ENCODE data around the gene THPO.

Gene THPO

DNA sequence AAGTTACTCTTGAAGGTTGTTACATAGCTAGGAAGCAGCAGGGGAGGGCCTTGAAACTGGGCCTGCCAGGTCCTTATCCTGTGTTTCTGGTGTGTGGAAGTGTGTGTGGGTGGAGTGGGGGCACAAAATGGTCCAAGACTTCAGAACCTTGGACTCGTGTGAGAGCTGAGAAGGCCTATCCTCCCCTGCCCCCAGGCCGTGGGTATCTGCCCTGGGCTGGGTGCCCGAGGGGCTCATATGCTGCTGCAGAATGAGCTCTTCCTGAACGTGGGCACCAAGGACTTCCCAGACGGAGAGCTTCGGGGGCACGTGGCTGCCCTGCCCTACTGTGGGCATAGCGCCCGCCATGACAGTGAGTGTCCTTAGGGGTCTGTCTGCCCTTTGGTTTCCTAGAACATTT is 6.3 kb upstream of the THPO start:
- no peak for DNase-seq

DNA sequence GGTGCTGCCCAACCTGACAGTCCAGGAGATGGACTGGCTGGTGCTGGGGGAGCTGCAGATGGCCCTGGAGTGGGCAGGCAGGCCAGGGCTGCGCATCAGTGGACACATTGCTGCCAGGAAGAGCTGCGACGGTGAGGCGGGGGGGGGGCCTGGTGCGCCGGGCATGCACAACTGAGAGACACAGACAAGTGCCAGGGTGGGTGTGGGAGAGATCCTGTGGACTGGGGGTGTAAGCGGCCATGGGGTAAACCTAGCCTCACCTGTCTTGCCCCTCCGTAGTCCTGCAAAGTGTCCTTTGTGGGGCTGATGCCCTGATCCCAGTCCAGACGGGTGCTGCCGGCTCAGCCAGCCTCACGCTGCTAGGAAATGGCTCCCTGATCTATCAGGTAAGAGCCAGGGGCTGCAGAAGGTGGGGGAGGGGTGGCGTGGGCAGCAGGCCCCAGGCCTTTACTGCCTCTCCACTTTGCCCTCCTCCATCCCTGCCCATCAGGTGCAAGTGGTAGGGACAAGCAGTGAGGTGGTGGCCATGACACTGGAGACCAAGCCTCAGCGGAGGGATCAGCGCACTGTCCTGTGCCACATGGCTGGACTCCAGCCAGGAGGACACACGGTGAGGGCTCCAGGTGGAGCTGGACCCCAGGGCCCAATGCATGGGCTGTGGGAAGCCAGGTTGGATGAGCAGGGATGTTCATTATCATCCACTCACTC is 5.2 kb upstream of the THPO start:
- no peak for DNase-seq

DNA sequence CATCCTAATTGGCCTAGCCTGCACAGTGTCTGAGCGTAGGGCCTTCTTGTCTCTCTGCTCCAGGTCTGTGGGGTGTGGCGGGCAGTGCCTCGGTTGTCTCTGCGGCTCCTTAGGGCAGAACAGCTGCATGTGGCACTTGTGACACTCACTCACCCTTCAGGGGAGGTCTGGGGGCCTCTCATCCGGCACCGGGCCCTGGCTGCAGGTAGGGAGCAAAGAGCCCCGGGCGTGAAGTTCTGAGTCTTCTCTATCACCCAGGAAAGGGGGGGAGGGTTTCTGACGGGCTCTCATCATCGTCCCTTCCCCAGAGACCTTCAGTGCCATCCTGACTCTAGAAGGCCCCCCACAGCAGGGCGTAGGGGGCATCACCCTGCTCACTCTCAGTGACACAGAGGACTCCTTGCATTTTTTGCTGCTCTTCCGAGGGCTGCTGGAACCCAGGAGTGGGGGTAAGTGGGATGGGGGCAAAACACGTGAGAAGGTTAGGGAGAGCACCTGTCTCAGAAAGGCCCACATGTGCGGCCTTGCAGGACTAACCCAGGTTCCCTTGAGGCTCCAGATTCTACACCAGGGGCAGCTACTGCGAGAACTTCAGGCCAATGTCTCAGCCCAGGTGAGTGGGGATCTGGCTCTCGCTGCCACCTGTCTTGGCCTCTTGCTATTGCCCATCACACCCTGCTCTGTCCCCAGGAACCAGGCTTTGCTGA is 4.5 kb upstream of the THPO start:
- no peak for DNase-seq

DNA sequence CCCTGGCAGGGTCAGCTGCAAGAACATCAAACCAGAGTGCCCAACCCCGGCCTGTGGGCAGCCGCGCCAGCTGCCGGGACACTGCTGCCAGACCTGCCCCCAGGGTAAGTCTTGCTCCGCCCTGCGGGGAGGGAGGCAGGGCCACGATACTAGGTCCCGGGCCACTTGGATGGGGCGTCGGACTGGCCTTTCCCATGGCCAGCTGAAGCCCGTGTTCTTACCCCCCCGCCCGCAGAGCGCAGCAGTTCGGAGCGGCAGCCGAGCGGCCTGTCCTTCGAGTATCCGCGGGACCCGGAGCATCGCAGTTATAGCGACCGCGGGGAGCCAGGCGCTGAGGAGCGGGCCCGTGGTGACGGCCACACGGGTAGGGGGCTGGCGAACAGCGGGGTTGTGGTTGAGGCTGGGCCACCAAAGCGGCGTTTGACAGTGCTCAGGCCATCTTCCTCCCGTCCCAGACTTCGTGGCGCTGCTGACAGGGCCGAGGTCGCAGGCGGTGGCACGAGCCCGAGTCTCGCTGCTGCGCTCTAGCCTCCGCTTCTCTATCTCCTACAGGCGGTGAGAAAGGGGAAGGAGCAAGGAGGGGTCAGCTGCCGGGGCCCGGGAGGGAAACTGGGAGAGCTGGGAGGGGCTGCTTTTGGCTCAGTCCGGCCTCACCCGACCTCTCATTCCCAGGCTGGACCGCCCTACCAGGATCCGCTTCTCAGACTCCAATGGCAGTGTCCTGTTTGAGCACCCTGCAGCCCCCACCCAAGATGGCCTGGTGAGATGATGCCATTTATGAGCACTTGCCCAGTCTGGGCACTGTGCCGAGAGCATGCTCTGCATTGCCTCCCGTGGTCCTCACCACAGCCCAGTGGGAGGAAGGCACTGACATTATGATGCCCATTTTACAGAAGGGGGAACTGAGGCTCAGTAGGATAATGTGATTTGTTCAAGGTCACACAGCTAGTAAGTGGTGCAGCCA is 3.5 kb upstream of the THPO start:
- no peak for DNase-seq

DNA sequence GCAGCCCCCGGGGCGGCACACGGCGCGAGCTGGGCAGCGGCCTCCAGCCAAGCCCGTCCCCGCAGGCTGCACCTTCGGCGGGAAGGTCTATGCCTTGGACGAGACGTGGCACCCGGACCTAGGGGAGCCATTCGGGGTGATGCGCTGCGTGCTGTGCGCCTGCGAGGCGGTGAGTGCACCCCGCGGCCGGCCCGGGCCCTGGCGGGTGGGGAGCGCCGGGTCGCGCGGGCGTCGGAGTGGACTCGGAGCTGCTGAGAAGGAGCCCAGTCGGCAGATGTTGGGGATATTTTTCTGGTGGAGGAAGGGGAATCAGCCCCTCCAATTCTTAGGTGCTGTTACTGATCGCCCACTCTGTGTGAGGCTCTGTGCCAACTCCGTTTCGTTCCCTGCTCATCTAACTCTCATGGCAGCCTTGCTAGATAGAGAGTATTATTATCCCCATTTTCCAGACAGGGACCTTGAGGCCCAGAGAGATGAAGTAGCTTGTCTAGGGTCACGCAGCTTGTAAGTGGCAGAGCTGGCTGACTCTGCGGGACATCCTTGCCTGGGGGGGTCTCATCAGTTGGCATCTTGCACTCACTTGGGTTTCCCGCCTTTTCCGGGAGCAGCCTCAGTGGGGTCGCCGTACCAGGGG is 2.7 kb upstream of the THPO start:
- no peak for DNase-seq

DNA sequence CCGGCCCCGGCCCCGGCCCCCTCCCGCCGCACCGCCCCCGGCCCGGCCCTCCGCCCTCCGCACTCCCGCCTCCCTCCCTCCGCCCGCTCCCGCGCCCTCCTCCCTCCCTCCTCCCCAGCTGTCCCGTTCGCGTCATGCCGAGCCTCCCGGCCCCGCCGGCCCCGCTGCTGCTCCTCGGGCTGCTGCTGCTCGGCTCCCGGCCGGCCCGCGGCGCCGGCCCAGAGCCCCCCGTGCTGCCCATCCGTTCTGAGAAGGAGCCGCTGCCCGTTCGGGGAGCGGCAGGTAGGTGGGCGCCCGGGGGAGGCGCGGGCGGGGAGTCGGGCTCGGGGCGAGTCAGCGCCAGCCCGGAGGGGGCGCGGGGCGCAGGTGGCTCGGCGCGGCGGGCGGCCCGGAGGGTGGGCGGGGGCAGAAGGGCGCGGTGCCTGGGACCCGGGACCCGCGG is 2.2 kb upstream of the THPO start:
- DNase-seq: peak; percentile 9

DNA sequence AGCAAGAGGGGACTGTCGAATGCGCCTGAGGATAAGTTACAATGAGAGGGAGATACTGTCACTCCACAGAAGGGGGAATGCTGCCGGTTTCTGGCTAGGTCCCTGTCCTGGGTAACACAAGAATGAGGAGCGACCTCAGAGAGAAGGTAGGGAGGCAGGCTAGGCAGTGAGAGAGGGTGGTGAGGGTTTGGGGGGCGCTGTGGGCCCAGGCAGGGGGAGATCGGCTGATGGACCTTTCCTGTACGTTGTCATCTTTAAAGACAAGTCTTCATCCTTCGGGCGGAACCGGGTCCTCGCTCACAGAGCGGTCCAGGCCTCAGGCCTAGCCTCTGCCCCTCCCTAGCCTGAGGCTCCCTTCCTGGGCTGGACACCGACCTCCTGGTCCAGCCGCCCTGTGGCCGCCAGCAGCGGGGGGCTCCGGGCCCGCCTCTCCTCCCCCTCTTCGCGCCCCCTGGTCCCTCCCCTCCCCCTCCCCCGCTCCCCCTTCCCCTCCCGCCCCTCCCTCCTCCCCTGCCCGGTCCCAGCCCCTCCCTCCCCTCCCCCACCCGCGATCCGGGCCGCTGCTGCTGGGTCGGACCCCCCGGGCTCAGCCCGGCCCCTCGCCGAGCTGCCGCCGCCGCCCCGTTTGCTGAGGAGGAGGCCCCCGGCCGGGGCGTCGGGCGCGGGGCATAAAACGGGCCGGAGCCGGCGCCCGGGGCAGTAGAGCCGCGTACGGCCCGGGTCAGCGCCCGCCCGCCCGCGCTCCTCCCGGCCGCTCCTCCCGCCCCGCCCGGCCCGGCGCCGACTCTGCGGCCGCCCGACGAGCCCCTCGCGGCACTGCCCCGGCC is 1.6 kb upstream of the THPO start, which contains the start of gene CHRD:
Gene CHRD (plus strand): TSS at position 697 of the 827 bp plus-strand sequence. CDS start 265 bp downstream, outside the sequence.
- DNase-seq: no peak

DNA sequence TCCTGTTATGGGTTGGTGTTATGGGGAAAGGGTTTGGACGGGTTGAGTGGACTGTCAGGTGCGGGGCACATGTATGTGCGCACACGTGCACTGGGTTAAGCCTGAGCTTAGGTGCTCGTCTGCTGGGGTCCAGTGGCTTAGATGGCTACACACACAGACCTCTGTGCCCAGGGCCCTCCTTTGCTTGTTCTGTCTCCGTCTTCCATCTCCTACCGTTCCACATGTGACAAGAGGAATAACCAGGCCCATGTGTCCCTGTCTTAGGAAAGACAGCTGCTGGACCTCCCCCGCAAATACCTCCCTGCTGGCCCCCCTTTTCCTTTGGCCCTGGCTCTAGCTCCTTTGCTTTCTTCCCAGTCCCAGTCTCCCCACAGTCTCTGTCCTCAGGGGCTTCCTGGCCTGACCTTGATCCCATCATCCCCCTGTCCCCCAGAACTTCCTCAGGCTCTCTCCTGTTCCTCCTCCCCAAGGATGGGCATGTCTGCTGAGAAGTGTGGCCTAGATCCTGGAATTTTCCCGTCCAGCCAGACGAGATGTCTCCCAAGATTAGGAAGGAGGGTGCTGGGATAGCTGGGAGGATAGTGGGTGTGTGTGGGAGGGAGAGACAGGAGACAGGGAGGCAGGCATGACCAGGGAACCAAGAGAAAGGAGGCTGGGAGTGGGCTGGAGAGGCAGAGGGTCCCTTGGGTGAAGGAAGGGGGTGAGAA is 797 bp upstream of the THPO start:
- DNase-seq: no peak

DNA sequence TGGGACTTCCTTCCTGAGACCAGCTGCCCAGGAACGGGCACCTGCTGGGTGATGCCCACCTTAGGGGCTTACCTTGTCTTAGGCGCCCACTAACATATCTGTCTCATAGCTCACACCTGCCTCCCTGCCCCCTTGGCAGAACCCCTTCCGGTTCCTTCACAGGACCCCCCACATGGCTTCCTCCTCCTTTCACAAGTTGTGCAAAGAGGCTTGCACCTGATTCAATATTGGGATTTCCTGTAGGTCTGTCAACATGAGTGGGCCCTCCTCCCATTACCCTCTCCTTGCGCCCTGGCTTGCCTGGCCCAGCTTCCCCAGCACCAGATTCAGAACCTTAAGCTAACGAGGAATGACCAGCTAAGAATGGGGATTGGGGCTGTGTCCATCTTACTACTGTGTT is 633 bp downstream of the THPO start:
- no peak for DNase-seq

DNA sequence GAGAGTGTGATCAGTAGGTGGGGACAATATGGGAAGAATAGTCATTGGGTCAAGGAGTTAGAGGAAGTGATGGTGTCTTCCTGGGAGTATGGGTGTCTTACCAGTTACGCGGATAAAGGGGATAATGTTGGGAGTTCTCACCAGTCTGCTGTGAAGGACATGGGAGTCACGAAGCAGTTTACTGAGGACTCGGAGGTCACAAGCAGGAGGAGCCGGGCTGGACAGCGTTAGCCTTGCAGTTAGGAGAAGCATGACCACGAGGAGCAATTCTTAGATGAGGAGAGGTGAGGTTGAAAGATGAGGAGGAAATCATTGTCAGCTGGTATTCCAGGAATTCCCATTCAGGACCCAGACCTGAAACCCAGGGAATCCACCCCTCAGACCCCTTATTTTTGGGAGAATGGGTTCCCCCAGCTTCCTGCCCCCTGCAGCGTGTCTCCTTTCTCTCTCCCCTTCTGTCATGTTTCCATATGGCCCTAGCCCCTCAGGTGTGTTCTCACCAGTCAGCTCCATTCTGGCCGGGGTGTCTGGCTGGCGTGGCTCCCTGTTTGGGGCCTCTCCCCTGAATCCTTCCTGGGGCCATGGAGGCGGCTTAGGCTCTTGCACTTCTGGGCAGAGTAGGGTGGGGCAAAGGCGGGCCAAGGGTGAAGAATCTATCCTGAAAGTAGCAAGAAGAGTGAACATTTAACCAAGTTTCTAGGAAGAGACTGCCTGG is 2.1 kb downstream of the THPO start:
- DNase-seq: no peak

DNA sequence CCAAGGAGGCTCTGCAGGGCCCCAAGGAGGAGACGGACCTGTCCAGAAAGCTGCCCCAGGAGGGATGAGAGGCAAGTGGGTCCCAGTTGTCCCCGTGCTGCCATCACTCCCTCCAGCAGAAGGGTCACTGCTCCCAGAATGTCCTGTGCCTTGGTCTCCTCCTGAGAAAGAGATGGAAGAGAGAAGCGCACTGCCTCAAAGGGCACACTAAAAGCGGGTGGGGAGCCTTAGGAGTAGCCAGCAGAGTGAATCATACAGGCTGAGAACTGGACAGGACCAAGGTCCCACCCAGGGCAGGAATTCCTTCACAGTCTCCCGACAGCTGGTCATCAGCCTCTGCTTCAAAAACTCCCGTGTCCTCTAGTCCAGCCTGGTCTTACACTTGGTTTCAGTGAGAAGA is 4.6 kb downstream of the THPO start:
- DNase-seq: peak; percentile 27

DNA sequence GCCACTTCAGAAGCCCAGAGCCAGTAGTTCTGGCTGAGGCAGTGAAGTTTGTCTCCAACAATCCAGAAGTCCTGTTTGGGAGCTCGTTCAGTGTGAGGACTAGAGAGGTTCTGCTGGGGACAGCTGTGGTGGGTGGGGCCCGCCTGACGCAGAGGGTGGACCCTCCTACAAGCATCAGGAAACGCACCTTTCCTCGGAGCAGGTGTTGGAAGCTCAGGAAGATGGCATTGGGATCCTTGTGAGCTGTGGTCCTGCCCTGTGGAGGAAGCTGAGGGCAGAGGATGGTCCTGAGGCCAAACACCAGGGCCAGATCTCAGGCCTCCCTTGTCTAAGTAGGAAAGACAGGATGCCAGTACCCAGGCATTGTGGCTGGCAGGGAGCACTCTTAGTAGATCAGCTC is 5.1 kb downstream of the THPO start:
- DNase-seq: no peak

DNA sequence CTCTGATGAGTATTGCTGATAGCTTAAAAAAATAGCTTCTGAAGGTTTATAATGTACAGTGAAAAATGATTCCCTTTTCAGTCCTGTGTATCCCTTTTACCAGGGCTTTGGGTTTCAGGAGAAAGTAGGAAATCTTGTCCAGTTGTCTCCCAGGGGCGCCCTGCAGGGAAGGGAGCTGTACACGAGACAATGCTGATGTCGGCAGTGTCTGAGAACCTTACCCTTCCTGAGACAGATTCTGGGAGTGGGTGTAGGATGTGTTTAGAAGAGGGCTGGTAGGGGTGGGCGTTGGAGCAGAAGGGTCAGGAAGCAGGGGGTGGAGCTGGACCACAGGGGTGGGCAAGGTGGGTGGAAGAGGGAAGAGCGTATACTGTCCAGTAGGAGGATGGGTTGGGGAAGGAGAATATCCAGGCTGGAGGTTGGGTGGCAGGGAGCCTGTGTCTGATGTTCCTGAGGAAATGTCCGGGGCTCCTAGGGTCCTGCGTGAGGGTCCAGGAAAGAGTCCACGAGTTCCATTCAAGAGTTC is 5.6 kb downstream of the THPO start:
- DNase-seq: no peak

DNA sequence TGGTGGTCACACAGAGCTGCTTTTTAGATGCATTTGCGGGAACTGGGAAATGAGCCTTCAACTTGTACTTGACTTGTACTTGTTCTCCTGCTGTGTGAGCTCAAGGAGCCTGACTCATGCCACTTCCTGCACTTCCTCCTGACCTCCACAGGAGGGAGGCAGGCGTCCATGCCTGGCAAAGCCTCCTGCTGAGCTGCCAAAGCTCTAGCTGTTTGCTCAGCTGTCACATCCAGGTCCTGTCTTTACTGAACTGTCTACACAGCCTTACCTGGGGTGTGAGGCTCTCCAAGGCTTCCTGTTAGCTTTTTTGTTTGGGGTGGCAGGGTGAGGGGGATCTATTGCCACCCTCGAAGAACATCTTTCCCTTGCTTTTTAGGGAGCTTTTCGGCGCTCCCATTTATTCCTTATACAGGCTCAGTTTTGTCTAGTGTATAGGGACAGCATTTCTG is 6.4 kb downstream of the THPO start:
- DNase-seq: peak; percentile 83

DNA sequence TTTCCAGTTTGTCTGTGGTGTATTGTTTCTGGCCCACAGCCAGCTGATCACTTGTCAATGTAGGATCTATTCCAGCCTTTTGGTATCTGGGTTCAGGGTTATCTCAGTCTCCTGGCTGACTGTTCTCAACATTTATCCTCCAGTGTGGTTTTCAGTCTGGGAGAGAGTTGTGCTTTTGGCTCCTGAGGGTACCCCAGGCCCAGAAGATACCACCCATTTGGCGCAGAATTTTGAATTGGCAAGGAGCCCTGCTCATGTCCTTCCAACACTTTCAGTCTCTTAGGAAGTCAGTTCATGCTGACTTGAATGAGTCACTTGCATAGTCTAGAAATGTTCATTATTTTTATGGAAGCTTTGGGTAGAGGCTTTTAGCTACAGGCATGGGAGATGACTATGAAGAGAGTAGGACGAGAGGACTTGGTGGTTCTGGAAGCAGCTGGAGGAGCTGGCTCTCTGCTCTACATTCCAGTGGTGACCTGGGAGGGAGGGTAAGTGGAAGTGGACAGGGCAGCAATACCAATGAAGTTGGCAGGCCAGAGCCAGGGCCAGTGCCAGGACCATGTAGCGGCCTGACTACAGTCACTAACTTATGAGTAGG is 9.3 kb downstream of the THPO start:
- DNase-seq: peak; percentile 8

DNA sequence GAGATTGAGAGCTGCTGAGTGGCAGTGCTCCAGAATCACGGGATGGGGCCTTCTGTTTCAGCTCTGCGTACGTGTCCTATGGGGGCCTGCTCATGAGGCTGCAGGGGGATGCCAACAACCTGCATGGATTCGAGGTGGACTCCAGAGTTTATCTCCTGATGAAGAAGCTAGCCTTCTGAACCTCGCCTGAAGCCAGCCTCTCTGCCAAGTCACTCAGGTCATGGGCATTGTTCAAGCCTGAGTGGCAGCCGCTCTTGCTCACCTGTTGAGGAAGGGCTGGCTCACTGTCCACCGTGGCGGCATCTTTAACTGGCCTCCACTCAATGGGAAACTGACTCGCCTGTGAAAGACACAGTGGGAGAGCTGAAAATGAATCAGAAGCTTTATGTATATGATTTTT is 9.9 kb downstream of the THPO start:
- DNase-seq: no peak

DNA sequence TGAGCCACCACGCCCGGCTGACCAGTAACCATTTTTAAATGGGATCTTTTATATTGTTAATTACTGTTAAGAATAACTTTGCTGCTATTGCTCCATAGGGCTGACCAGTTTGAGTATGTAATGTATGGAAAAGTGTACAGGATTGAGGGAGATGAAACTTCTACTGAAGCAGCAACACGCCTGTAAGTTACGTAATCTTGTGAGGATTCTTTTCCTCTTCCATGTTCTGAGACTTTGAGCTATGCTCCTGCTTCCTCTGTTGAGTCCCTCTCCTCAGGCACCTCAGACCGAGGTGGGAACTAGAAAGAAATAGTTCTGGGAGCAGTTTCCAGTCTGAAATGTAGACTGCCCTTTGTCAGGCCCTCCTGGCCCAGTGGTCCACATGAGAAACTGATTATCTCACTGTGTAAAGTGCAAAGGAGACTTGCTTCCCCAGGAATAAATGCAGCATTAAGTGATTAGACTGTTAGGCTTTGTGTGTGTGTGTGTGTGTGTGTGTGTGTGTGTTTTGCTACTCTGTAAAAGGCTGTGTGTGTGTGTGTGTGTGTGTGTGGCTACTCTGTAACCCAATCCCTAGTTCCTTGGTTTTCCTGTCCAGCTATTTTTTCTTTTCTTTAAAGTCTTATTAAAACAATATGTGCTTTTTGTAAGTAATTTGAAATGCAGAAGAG is 11.3 kb downstream of the THPO start:
- DNase-seq: no peak

DNA sequence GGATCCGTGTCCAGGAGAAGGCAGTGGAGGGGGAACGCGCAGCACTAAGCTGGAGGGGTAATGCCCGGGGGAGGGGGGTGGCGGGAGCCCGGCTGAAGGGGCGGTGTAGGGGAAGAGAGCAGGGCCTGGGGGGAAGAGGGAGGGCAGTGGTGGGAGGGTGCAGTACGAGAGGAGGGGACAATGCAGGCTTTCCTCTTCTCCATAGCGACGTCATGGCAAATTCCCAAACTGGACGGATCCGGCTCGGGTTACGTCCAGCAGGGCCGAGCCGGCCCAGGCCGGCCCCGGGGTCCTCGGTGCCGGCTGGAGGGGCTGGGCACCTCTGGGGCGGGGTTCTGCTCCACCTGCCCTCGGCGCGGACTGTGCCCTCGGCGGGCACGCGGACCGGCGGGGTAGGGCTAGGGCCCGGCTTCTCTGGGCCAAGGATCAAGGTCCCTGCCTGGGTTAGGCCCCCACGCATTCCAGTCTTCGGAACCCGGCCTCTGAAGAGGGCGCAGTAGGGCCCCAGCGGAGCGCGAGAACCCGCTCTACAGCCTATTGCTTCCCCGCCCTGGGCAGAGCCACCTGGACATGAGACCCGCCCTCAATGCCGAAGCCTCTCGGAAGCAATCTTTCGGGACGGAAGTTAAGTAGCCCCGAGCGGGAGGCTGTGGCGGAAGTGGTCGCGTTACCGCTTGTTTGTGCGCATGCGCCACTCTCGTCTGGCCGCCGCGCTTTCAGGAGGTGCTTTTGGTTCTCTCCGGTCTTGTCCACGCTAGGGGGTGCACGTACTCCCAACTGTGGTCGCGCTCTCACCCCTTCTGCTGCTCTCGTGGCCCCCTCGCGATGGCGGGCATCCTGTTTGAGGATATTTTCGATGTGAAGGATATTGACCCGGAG is 15.1 kb downstream of the THPO start:
- peak; percentile 98 for DNase-seq
